GM19324 (cell line): ENCODE measurements around the gene STARD3.

ENCODE experiments used
- ATAC-seq: cut with Tn5 transposase; IDR thresholded peaks from one replicate; pipeline ENCODE4 v1.9.1; 2021; ENCODE audit warnings: mild to moderate bottlenecking, moderate library complexity; ENCODE audit not compliant: unreplicated experiment, low FRiP score

Gene STARD3

GRCh38 chr17:39634384-39634871 is 2.5 kb upstream of the STARD3 start:
- no peak for ATAC-seq

GRCh38 chr17:39635614-39636176 is 1.2 kb upstream of the STARD3 start:
- ATAC-seq, result no peak

GRCh38 chr17:39636587-39636926 is 387 bp upstream of the STARD3 start:
- no peak for ATAC-seq

- ATAC-seq, result no peak
These were observed 1.4 kb downstream of the STARD3 start for GRCh38 chr17:39638317-39638716.

DNA sequence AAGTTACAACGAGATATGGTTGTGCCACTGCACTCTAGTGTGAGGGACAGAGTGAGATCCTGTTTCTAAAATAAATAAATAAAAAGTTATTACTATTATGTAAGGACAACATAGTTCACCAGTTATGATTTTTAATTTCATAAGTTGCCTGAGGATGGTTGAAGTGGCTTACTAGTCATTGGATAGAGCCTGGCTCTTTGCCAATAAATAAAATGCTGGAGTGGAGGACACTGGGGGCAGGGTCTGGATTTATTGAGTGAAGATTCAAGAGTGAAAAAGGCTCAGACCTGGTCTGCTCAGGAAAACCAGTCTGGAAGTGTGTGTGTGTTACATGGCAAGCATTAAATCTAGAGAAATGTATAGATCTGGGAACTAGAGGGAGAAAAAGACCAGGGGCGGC is 2.1 kb downstream of the STARD3 start:
- ATAC-seq, result no peak

- no peak for ATAC-seq
These were observed 2.9 kb downstream of the STARD3 start for GRCh38 chr17:39639566-39640458.

- no peak for ATAC-seq
These were observed 3.7 kb downstream of the STARD3 start for GRCh38 chr17:39640591-39641031.

DNA sequence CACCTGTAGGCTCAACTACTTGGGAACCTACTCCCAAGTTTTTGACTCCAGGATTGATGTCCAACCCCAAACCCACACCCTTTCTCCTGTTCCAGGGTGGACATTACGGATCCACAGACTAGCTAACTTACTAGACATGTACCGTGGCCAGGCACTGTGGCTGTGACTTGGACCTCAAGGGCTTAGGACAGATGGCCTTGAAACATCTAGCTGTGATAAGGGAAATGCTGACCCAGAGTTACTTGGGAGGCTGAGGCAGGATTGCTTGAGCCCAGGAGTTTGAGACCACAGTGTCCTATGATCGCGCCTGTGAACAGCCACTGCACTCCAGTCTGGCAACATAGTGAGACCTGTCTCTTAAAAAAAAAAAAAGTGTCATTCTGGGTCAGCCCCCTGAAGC is 4.2 kb downstream of the STARD3 start:
- no peak for ATAC-seq

DNA sequence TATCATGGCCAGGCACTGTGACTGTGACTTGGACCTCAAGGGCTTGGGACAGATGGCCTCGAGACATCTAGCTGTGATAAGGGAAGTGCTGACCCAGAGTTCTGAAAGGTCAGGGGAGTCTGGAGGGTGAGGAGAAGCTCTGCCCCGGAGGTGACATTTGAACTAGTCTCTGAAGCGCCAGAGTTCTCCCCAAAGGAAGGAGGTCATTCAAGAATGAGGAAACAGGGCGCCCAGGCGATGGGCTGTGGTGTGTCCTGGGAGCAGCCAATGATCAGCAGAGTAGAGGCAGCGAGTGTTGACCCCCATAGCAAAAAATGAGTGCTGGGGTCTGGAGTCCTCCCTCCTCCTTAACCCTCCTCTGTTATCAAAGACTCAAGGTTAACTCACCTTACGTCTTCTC is 4.9 kb downstream of the STARD3 start:
- no peak for ATAC-seq

- ATAC-seq, result no peak
These were observed 5.5 kb downstream of the STARD3 start for GRCh38 chr17:39642291-39643074.

DNA sequence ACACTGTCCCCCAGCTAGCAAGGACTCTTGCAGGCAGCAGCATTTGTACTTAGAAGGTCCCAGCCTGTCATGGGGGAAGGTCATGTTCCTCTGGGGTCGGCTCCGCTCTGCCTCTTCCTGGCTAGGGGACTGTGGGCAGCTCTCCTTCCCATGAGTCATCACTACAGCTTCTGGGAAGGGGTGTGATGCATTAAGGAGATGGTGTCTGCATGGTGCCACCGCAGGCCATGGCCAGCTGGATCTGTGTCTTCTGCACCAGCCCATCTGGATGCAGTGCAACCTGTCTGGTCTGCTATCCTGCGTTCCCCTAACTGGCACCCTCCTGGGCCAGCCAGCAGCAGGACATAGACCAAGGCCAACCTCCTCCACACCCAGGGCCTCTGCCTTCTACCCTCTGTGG is 6.3 kb downstream of the STARD3 start:
- ATAC-seq, result no peak

GRCh38 chr17:39647256-39647655 is 10.3 kb downstream of the STARD3 start:
- ATAC-seq, result no peak

DNA sequence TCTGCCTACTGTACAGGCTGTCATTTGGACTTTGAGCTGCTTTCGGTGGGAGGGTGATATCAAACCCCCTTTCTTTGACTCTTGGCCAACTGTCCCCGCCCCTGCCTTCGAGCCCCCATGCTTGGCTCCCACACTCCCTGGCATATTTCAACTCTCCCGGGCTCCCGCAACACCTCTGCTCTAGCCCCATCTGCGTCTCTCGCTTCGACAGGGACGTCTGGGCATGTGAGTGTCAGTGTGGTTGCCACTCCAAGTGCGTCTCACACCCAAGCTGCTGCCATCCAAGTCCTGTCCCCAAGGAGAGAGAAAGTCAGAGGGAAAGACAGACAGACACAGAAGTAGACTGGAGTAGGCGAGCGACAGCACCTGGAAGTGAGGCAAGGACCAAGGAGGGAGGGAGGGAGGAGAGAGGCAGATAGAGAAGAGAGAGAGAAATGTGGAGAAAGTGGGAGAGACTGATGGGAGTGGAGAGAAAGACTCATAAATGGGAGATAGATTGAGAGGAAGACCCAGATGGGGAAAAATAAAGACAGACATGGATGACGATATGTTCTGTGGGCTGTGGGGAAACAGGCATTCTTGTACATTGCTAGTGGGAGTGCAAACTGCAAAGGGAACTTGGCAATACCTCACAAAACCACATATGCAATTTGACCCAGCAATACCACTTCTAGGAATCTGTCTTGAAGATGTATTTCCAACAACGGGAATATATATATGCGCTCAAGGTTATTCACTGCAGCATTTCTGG is 11.8 kb downstream of the STARD3 start:
- ATAC-seq, result no peak

- no peak for ATAC-seq
These were observed 13.2 kb downstream of the STARD3 start for GRCh38 chr17:39650121-39650579.

DNA sequence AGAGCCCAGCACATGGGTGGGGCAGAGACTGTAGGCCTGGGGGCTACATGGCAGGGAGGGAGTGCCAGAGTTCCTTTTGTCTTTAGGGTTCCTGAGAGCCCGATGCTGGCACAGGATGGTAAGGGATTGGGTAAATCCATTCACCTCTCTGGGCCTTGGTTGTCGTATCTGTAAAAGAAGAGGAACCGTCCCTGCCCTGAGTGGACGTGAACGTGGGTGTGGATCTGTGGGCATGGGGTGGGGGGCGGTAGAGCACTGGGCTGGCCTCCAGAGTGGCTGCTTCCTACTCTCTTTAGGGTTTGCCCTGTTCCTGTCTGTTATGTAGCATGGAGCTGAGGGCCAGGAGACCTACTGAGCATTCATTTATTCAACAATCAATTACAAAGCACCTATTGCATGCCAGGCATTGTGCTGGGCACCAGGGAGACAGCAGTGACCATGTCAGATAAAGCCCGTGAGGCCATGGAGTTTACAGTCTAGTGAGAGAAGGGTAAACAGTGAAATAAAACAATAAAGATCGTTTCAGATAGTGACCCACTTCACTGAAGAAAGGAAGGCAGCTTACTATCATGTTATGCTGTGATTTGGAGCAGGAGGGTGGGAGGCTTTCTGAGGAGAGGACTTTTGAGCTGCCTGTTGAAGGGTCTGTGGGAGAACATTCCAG is 15.1 kb downstream of the STARD3 start:
- no peak for ATAC-seq

GRCh38 chr17:39652587-39653315 is 15.8 kb downstream of the STARD3 start:
- no peak for ATAC-seq

DNA sequence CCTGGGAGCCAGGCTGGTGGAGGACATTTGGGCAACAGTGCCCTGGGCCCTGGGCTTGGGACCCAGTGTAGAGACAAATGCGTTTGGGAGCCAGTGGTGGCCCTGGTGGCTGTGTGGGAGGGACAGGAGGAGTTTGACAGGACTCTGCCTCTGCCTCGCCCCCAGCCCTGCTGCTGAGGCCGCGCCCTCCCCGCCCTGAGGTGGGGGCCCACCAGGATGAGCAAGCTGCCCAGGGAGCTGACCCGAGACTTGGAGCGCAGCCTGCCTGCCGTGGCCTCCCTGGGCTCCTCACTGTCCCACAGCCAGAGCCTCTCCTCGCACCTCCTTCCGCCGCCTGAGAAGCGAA is 16.3 kb downstream of the STARD3 start:
- ATAC-seq, result no peak

DNA sequence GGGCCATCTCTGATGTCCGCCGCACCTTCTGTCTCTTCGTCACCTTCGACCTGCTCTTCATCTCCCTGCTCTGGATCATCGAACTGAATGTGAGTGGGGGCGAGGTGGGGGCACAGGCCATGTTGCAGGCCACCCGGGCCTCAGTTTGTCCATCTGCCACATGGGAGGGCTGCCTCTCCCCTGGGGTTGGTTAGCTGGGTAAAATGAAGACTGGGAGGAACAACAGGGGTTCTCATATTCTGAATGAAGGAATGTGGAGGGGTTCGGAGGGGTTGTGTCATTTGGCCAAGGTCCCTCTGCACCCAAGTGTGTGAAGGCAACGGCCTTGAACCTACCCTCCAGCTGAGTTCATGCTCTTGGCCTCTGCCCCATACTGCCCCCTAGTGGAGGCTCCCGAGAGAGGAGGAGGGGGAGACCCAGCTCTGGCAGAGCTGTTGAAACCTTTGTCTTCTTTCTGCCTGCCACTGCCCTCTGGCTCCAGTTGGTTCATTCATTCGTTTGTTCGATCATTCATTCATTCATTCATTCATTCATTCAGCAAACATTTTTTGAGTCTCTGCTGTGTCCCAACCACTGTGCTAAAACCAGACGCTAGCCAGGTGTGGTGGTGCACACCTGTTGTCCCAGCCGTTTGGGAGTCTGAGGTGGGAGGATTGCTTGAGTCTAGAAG is 16.9 kb downstream of the STARD3 start:
- ATAC-seq, result no peak

GRCh38 chr17:39655105-39655504 is 18.2 kb downstream of the STARD3 start:
- no peak for ATAC-seq
